NCI-H460 (cell line): ENCODE data around the gene GTF3C5. TPM values are rescaled to one million over a fixed set of nuclear protein-coding genes. Genes with fewer than 3 reads are reported as not detected.
"Not testable (repeated sequence)": the region's sequence is repeated elsewhere in the genome, so short reads cannot be mapped to it uniquely, and the experiment has no call there.

Source experiments
- DNase-seq: peaks from one replicate; pipeline ENCODE4 v3.0.0-alpha.2; 2016; ENCODE audit warnings: low read depth; ENCODE audit errors: extremely low read depth
- total RNA-seq: library from RNA; depleted of rRNA; stranded (reverse); fragments of >200 nt; shearing (Covaris generic); gene quantifications from 2 replicates; pipeline ENCODE4 v1.2.3, GENCODE V29; 2014

The GTF3C5 gene
- total RNA-seq, 1 experiment from 2014 or later: 63.1 TPM

DNA sequence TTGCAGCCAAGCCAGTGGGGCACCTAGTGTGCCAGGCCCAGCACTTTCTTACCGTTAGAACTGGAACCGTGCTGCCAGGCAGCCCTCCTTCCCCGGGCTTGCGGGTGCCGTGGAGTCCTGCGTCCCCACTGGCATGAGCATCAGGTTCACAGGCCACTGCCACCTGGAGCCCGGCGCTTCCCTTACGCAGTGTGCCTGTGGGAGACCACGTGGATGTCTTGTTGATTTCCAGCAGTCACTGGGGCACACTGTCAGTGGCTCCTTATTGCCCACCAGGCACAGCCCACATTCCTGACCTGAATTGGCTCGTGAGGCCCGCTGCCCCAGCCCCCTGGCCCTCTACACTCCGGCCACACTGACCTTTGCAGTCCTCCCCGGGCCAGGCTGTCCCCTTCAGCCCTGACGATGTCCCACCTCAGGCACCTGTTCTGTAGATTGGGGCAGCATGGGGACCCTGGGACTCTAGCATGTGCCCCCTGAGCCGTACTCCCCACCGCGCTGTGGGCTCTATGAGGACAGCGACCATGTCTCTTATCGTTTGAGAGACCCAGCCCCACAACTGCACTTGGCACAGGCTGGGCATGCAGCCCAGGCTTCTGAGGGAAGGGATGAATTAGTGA lies 20.6 kb downstream of the GTF3C5 start:
- no peak for DNase-seq

DNA sequence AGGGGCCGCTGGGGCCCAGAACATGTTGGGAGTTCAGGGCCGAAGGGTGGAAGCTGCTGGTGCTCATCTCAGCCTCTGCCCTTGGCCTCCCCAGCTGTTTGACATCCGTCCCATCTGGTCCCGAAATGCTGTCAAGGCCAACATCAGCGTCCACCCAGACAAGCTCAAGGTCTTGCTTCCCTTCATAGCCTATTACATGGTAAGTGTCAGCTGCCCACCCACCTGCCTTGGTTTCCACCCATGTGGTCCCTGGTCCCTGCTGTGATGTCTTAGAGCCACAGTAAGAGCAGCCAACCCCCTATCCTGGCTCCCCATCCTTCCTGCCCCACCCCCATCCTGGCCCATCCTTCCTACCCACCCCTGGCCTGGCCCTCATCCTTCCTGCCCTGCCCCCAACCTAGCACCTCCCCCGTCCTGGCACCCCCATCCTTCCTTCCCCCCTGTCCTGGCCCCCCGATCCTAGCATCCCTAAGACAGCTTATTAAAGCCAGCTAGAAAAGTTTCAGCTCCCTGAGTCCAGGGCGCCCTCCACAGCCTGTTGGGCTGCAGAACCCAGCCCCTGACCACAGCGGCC lies 21.3 kb downstream of the GTF3C5 start:
- no peak for DNase-seq

DNA sequence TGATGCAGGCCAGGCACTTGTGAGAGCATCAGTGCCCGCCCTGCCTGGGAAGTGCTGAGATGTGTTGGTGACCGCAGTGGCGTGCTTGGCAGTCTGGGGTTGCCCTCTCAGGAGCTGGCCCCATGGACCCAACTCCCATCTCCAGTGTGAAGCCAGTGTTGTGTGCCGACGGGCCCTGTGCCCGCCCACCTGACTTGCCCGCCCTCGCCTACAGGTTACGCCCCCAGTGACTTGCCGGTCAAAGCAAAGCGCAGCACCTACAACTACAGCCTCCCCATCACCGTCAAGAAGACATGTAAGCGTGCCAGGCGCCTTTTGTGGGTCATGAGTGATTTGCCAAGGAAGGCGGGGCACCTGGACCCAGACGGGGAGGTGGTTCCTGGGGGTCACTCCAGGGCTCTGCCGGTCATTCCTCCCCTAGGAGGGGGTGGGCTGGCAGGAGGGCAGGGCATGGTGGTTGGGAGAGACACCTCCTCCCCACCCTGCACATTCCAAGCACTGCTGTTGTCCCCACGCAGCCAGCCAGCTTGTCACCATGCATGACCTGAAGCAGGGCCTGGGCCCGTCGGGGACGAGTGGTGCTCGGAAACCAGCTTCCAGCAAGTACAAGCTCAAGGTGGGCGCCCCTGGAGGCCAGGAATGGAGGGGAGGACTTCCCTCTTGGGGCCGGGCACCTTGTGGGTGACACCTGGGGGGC lies 23.5 kb downstream of the GTF3C5 start:
- no peak for DNase-seq

DNA sequence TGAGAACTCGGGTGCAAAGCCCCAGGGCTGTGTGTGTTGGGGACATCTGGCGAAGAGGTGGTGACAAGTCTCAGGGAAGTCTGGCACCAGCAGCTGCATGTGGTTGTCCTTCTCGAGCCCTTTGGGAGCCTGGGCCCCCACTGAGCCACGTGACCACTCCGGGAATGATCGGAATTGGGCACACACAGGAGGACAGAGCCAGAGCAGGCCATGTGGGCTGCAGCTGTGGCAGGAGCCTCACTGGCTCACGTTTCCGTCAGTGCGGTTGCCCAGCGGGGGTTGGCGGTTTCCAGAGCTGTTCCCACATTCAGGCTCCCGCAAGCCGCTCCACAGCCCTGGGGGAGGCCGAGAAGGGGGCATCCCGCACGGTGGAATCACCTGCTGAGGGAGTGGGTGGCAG lies 24.2 kb downstream of the GTF3C5 start:
- DNase-seq: no peak

DNA sequence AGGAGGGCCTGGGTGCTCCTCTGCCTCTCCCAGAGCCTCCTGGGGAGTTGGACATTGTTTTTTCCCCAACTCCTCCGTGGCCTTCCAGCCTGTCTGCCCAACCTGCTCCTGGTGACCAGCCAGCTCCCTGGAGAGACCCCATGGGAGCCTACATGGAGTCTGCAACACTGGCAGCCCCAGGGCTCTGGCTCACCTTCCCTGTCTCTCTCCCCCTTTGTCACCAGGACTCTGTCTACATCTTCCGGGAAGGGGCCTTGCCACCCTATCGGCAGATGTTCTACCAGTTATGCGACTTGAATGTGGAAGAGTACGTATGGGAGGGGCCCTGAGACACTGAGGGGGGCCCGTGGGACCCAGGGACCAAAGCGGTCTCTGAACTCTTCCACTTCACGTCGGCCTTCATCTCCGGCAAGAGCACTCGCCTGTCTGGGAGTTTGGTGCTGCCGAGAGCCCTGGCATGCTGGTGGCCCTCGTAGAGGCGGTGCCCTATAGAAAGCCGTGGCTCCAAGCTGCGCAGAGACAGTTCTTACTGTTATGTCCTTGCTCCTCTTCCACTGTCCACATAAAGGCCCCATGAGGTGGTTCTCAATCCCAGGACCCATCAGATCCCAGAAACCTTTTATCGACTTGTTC lies 25.1 kb downstream of the GTF3C5 start:
- no peak for DNase-seq

DNA sequence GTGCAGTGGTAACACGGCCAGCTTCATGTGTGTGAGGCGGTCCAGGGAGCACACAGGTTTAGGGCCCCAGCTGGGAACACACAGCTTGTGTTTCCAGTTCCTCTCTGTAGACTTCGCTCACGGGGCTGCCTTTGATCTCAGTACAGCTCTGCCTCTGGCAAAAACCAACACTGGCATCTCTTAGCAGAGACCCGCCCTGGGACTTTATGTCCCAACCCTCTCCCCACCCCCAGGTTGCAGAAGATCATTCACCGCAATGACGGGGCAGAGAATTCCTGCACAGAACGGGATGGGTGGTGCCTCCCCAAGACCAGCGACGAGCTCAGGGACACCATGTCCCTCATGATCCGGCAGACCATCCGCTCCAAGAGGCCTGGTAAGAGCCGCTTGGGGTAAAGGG lies 25.7 kb downstream of the GTF3C5 start:
- DNase-seq: no peak

DNA sequence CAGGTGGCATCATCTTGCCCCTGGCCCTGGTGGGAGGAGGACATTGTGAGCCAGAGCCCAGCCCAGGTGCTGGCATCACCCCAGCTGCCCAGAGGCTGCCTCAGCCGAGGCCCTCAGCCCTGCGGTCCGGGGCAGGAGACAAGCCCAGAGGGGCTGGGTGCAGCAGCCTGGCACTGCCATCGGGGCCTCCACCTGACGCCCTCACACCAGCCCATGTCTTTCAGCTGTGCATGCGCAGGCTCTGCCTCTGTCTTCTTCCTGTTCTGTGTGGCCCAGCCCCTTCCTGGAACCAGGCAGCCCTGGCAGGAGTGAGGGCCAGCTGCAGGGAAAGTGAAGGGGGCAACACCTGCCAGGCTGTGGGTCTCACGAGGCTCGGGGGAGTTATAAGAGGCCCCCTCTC lies 26.2 kb downstream of the GTF3C5 start:
- DNase-seq: no peak

DNA sequence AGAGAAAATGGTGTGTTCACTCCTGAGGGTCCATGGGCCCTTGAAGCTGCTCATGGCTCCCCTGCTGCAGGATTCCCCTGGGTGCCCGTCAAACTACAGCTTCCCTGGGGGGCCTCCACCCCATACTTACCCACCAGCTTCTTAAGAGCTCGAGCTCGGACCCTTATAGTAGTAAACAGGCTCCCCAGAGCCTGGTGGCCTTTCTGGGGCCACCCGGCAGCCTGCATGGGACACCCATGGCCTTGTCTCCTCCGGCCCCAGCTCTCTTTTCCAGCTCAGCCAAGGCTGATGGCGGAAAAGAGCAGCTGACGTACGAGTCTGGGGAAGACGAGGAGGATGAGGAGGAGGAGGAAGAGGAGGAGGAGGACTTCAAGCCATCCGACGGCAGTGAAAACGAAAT lies 26.8 kb downstream of the GTF3C5 start:
- no peak for DNase-seq

DNA sequence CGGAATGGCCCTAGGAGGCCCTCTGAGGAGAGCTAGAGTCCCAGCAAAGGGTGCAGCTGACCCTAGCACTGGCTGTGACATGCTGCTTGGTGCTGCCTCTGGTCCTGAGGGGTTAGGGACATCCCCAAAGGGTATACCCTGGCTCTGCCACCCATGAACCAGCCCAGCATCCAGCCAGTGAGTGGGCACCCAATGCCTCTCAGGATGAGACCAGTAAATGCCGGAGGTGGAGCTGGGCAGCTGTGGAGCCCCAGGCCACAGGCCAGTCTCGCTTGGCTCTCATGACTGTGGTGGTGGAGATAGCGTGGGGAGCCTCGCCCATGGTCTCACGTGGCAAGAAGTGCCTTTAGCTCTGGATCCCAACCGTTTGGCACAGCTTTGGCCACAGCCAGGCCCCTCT lies 27.3 kb downstream of the GTF3C5 start:
- DNase-seq: no peak

DNA sequence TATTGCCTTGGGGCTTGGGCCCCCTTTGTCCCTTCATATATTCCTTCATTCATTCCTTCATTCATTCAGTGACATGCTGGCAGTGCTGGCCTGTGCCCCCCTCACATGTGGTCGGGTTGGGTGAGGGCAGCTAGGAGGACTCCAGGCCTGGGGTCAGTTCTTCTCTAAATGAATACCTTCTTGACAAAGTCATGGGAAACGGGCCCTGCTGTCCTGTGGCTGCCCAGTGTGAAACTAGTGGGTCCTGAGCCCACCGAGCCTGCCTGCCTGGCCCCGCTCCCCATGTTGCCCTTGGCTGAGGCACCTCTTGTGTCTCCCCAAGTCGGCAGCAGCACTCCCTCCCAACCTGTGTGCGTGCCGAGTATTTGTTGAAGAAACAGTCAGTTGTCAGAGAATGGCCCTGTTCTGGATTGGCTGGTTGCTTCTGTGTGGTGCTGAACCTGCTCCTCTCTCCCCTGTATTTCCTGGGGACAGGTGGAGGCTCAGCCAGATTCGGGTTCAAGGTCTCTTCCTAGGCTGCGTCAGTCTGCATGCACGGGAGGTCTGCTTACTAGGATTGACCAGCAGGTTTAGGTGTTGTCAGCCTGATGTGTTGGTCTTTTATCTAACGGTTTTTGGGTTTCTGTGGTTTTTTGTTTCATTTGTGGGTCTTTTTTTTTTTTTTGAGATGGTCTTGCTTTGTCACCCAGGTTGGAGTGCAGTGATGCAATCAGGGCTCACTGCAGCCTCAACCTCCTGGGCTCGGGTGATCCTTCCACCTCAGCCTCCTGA lies 27.9 kb downstream of the GTF3C5 start:
- no peak for DNase-seq

DNA sequence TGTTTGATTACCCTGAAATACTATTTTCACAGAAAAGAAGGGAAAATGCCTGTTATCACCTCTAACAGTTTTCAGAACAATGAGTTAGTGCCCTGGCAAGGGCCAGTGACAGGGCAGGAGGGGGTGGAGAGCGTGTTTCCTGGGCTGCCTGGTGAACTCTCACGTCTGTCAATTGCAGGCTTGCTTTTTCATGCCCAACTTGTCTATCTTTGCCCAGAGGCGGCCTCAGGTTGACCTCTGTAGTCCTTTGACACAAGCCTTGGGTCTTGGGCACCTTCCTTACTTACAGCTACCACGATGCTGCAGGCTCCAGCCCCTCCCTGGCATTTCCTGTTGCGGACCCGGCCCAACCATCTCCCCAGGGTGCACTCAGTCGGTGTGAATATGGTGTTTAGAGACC lies 28.8 kb downstream of the GTF3C5 start:
- no peak for DNase-seq

DNA sequence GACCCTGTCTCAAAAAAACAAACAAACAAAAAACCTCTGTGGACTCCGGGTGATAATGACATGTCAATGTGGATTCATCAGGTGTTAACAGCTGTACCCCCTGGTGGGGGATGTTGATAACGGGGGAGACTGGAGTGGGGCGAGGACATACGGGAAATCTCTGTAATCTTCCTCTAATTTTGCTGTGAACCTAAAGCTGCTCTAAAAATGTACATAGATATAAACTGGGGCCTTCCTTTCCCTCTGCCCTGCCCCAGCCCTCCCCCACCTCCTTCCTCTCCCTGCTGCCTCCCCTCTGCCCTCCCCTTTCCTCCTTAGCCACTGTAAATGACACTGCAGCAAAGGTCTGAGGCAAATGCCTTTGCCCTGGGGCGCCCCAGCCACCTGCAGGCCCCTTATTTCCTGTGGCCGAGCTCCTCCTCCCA lies 29.6 kb downstream of the GTF3C5 start:
- DNase-seq: no peak

DNA sequence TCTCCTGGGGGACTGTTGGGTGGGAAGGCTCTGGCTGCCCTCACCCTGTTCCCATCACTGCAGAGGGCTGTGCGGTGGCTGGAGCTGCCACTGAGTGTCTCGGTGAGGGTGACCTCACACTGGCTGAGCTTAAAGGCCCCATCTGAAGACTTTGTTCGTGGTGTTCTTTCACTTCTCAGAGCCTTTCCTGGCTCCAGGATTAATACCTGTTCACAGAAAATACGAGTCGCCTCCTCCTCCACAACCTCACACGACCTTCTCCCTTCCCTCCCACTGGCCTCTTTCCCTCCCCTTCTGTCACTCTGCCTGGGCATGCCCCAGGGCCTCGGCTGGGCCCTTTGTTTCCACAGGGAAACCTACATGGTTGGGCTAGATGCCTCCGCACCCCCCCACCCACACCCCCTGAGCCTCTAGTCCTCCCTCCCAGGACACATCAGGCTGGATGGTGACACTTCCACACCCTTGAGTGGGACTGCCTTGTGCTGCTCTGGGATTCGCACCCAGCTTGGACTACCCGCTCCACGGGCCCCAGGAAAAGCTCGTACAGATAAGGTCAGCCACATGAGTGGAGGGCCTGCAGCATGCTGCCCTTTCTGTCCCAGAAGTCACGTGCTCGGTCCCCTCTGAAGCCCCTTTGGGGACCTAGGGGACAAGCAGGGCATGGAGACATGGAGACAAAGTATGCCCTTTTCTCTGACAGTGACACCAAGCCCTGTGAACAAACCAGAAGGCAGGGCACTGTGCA lies 30.4 kb downstream of the GTF3C5 start:
- not testable (repeated sequence) for DNase-seq

DNA sequence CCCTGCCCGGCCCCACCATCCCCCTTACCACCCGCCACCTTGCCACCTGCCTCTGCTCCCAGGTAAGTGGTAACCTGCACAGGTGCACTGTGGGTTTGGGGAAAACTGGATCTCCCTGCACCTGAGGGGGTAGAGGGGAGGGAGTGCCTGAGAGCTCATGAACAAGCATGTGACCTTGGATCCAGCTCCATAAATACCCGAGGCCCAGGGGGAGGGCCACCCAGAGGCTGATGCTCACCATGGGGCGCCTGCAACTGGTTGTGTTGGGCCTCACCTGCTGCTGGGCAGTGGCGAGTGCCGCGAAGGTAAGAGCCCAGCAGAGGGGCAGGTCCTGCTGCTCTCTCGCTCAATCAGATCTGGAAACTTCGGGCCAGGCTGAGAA lies 31.0 kb downstream of the GTF3C5 start, which contains the start of gene CEL:
Gene CEL, plus strand, starts transcription at position 218 of the 382 bp plus-strand sequence. Its CDS starts 22 bp downstream, at position 240.
- DNase-seq: not testable (repeated sequence)

DNA sequence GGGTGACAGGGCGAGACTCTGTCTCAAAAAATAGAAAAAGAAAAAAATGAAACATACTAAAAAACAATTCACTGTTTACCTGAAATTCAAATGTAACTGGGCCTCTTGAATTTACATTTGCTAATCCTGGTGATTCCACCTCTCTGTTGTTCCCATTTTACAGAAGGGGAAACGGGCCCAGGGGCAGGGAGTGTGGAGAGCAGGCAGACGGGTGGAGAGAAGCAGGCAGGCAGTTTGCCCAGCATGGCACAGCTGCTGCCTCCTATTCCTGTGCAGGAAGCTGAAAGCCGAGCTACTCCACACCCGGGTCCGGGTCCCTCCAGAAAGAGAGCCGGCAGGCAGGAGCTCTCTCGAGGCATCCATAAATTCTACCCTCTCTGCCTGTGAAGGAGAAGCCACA lies 31.8 kb downstream of the GTF3C5 start:
- not testable (repeated sequence) for DNase-seq

DNA sequence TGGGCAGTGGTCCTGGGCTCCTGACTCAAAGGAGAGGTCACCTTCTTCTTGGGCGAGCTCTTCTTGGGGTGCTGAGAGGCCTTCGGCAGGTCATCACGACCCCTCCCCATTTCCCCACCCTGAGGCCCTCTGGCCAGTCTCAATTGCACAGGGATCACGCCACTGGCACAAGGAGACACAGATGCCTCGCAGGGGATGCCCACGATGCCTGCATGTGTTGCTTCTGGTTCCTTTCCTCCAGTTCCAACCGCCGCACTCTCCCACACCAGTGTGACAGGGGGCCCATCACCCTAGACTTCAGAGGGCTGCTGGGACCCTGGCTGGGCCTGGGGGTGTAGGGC lies 32.3 kb downstream of the GTF3C5 start:
- DNase-seq: no peak

DNA sequence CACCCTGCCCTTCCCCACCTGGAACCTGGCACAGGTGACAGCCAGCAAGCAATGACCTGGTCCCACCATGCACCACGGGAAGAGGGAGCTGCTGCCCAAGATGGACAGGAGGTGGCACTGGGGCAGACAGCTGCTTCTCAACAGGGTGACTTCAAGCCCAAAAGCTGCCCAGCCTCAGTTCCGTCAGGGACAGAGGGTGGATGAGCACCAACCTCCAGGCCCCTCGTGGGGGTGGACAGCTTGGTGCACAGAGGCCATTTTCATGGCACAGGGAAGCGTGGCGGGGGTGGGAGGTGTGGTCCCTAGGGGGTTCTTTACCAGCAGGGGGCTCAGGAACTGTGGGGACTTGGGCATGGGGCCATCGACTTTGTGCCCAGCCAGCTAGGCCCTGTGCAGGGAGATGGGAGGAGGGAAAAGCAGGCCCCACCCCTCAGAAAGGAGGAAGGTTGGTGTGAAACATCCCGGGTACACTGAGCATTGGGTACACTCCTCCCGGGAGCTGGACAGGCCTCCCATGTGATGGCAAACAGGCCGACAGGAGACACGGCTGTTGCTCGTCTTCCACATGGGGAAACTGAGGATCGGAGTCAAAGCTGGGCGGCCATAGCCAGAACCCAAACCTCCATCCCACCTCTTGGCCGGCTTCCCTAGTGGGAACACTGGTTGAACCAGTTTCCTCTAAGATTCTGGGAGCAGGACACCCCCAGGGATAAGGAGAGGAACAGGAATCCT lies 32.9 kb downstream of the GTF3C5 start:
- no peak for DNase-seq

DNA sequence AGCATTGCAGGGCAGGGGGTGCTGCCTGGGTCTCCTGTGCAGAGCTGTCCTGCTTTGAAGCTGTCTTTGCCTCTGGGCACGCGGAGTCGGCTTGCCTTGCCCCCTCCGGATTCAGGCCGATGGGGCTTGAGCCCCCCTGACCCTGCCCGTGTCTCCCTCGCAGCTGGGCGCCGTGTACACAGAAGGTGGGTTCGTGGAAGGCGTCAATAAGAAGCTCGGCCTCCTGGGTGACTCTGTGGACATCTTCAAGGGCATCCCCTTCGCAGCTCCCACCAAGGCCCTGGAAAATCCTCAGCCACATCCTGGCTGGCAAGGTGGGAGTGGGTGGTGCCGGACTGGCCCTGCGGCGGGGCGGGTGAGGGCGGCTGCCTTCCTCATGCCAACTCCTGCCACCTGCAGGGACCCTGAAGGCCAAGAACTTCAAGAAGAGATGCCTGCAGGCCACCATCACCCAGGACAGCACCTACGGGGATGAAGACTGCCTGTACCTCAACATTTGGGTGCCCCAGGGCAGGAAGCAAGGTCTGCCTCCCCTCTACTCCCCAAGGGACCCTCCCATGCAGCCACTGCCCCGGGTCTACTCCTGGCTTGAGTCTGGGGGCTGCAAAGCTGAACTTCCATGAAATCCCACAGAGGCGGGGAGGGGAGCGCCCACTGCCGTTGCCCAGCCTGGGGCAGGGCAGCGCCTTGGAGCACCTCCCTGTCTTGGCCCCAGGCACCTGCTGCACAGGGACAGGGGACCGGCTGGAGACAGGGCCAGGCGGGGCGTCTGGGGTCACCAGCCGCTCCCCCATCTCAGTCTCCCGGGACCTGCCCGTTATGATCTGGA lies 33.7 kb downstream of the GTF3C5 start:
- no peak for DNase-seq

DNA sequence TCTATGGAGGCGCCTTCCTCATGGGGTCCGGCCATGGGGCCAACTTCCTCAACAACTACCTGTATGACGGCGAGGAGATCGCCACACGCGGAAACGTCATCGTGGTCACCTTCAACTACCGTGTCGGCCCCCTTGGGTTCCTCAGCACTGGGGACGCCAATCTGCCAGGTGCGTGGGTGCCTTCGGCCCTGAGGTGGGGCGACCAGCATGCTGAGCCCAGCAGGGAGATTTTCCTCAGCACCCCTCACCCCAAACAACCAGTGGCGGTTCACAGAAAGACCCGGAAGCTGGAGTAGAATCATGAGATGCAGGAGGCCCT lies 34.2 kb downstream of the GTF3C5 start:
- DNase-seq: no peak
